Right lung (tissue), 5 donors: ENCODE measurements around the gene KIF18B. TPM values are rescaled to one million over a fixed set of nuclear protein-coding genes. Genes with fewer than 3 reads are reported as not detected.

Source experiments
- DNase-seq, 2 donors: peaks; one replicate each; pipeline ENCODE4 v3.0.0-alpha.2; 2013
- polyA plus RNA-seq, 5 donors: library from polyadenylated mRNA; unstranded; fragments of 120-200 nt; gene quantifications; one replicate each; pipeline versions ENCODE4 v1.2.1 to v1.2.3, GENCODE V29; 2013; ENCODE audit warnings: inconsistent platforms in 1 of 5, low replicate concordance in 1 of 5; ENCODE audit not compliant: insufficient read length in 5 of 5, insufficient read depth in 1 of 5

The KIF18B gene
- polyA plus RNA-seq, 5 donors = 10.8 to 22.9 (median 14.5) TPM

DNA sequence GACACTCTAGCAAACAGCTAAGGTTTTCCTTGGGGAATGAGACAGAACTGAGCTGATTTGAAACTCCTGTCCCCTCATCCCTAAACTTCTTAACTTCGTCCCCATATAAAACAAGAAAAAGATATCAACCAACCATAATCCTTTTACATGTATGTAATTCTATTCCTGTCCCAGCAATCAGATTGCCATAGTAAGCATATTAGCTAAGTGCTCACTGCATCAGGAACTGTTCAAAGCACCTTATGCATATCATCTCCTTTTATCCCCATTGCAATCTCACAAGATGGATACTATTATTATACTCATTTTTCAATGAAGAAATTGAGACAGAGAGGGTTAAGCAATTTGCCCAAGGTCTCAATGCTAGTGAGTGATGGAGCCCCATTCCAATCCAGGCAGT is 6.8 kb downstream of the KIF18B start:
- no peak for DNase-seq

DNA sequence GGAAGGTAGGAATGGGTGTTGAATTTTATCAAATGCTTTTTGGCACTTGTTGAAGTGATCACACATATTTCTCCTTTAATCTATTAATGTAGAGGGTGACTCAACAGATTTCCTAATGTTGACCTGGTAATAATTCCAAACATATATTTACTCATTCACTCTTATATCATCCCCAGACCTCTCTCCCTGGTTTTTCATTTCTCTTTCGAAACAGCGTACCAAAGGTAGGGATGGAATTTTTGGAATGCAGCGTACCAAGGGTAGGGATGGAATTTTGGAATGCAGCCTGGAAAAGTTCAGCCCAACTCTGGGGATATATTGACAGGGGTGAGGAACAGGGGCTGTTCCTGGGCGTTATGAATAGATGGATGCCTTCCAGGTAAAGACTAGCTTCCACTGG is 7.3 kb downstream of the KIF18B start:
- no peak for DNase-seq

DNA sequence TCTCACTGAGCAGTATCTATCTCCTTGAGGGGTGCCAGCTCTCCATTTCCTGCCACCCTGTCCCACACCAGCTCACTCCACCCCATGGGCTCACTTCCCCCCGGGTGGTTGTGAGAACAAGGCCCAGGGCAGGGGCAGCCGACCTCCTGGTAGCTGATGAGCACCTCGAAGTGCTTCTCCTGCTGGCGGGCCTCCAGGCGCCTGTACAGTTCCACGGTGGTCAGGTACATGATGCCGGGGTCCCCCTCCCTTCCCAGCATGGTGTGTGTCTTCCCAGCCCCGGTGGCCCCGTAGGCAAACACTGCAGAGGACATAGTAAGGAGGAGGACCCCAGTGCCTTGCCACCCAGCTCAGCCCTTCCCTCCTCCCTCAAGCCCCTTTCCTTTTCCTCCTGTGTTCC is 12.5 kb downstream of the KIF18B start:
- DNase-seq = no peak

DNA sequence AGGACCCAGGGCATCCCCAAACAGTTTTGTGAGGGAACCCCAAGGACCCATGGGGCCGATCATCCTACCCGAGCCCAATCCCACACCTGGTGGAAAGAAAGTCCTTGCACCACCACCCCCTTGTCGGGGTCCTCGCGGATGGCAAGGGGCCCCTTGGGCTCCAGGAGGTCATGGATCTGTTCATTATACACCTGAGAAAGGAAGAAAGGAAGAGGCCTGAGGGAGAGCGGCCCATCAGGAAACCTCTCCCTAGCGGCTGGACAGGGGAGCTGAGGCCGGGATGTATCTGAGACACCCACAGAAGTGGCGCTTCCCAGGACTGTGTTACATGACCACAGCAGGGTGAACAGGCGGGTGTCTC is 12.8 kb downstream of the KIF18B start:
- DNase-seq = no peak

DNA sequence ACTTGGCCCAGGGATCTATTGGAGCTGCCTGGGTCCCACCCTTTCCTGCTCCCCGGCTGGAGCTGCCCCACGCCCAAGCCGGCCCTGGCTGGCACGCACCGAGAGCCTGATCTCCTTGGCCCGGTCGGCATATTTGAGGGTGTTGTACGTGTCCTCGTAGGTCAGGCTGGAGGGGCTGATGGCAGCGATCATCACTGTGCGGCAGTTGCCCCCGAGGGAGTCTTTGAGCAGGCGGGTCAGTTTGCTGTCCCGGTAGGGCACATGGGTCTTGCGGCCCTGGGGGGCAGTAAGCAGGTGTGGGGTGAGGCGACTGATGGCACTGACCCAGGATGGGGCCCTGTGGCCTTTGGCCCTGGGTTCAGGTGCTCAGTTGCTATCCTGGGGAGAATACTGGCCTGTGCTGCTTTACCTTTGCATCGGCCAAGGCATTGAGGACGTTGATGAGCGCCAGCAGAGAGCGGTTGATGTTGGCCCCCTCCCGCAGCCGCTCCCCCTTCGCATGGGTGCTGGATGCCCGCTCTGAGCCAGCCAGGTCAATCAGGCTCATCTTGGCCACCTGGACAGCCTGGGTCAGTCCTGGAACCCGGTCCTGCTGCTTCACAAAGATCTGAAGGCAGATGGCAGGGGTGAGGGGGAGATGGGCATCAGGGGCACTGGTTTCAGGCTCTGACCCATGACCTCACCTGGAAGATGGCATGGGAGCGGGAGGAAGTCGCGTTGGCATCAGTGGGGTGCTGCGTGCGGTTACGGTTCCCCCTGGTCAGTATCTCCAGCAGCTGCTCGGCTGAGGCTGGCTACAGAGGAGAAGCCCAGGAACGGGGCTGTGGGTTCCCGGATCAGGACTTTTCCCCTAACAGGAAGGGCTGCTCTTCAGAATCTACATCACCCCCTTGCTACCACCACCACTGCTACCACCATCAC is 13.5 kb downstream of the KIF18B start:
- no peak for DNase-seq

DNA sequence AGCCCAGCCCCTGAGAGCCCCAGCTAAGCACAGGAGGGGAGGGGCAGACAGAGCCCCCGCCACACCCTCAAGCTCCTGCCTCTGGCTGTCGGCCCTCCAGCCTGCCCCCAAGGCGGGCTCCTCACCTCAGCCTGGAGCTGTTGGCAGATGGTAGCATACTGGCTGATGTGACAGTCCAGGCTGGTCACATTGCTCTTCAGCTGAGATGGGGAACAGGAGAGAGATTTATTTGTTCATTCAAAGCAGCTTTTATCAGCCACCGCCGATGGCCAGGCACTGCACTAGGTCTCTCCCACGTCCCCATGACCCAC is 14.8 kb downstream of the KIF18B start:
- no peak for DNase-seq

DNA sequence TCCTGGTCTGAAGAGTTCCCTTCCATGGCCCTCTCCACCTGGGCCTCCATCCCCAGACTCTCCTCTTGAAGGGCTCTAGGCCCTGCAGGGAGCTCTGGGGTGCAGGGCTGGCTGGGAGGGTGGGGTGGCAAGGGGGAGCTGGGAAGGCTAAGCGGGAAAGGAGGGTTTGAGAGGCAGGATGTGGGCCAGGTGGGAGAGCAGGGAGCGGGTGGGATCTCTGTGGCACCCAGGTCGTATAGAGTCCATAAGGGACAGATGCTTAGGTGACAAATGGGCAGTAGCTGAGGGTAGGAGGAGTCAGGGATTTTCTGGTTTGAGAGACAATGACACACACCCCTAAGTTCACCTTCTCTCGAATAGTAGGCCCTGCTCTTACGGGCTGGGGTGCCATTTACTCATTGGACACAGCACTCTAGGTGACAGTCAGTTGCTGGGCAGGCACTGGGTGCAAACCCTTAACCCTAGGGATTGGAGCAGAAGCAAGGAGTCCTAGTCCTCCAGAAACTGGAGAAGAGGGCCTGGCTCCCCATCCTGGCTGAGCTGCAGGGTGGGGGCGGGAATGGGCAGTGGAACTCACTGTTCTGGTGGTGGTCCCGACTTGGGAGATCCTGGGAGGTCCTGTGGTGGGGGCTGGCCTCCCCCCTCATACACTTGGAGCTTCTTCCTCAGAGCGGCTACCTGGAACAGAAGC is 15.3 kb downstream of the KIF18B start:
- no peak for DNase-seq

DNA sequence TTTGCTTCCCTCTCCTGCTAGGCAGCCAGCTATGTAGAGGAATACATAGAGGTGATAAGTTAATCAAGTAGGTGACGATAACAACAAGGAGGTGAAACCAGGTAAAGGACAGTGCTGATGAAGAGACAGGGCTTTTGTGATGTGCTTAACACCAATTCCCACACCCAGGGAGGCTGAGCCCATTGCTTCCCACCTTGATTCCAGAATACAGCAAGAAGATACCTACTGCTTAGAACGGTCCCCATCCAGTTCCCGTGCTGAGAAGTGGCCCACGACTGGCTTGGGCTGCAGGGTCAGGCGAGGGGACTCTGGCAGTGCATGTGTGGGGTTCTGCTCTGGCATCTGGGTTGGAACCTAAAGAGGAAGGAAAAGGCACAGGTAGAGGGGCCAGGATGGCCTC is 16.2 kb downstream of the KIF18B start:
- DNase-seq = no peak

DNA sequence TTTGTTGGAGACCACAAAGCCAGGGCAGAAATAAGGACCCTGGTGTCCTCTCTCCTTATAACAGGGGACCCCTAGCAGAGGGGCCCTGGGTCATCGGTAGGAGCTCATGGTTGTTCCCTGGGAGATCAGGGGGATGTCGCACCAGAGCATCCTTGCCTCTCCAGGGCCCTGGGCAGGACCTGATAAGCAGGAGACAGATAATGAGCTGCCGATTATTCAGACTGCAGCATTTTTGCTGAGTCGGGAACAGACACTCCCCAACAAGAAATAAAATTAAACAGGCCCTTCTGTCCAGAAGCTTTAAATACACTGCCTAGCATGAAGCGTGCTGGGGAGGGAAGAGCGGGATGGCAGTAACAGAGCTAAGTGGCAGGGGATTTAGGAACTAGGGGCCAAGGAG is 16.9 kb downstream of the KIF18B start:
- no peak for DNase-seq

DNA sequence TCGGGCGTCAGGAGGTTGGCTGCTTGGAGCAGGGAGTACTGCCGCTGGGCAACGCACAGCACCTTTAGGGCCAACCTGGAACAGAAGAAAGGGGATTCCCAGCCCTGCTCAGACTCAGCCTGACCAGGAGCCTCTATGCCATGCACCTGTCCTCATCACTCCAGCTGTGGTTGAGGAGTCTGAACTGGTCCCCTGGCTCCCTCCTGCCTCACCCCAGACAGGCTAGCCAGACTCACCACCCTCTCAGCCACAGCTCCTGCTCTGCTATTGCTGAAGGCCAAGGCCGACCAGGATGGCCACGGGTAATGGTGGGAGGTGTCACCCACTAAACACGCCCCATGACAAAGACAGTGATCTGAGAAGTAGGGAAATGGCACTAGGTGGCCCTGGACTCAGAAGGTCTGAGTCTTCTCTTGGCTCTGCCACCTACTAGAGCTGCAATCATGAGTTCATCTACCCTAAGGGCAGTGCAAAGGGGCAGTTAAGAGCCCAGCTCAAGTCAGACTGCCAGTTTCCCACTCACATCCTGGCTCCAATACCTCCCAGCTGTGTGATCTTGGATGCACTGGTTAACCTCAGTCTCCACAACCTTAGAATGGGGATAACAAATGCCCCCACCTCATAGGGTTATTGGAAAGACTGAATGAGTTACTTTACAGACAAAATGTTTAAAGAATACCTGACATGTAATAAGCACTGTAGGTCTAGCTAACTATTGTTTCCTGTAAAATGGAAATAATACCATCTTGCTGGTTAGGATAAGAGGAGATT is 18.4 kb downstream of the KIF18B start:
- no peak for DNase-seq

DNA sequence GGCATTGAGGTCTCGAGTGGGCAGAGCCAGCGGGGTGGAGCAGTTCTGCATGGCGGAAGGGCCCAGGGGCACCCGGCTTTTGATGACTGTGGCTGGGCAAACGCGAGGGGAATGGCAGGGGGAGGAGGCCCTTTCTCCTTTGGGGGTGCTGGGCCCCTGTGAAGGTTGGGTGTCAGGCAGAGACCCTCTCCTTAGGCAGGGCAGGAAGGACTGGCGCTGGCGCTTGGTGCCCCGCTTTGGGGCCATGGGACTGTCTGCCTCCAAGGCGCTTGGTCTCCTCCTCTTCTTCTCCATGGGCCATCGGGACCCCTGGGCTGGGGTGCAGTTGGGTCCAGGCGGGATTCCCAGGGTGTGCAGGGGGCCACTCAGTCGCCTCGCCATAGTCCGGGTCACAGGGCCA is 19.4 kb downstream of the KIF18B start:
- no peak for DNase-seq

DNA sequence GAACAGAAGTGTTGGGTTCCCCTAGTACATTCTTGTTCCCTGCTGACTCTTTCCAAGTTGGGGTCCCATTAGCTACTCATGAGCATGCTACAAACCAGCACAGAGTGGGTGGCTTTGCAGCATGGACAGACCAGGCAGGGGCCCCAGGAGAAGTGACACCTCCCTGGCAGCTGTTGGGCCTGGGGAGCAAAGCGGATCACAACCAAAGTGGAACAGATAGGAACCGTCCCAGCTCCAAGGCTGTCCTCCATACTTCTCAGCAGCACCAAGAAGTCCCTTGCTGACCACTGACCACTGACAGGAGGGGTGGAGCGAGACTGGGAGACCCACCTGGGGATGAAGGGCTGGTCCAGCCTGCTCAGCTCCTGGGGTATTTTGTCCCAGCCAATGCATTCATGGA is 19.9 kb downstream of the KIF18B start:
- DNase-seq = no peak

DNA sequence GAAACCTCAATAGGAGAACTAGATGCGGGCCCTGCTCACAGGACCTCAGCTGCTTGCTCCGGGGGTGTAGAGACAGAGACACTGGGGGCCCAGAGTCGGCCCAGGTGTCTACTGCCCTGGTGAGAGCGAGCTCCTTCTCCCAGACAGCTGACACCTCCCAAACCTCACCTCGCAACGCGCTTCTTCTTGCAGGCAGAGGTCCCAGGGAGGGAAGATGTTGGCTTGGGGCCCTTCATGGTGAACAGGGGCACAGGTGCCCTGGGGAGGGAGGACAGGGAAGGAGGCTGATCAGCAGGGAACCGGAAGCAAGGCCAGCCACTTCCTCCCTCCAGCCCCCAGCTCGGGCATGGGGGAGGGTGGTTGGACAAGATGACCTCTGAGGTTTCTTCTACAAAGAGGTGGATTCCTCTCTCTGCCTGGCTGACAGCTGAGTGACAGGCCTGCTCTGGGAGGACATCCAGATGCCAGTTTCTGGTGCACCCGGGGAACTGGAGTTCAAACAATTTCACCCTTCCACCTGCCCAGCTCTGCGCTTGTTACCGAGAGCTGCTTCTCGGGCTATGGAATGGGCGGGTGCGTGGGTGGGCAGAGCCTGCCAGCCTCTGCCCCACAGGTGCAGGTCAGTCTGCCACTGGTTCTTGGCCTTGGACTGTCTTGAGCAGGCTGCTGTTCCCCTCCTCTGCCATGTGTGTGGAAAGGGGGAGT is 20.6 kb downstream of the KIF18B start:
- DNase-seq = no peak

DNA sequence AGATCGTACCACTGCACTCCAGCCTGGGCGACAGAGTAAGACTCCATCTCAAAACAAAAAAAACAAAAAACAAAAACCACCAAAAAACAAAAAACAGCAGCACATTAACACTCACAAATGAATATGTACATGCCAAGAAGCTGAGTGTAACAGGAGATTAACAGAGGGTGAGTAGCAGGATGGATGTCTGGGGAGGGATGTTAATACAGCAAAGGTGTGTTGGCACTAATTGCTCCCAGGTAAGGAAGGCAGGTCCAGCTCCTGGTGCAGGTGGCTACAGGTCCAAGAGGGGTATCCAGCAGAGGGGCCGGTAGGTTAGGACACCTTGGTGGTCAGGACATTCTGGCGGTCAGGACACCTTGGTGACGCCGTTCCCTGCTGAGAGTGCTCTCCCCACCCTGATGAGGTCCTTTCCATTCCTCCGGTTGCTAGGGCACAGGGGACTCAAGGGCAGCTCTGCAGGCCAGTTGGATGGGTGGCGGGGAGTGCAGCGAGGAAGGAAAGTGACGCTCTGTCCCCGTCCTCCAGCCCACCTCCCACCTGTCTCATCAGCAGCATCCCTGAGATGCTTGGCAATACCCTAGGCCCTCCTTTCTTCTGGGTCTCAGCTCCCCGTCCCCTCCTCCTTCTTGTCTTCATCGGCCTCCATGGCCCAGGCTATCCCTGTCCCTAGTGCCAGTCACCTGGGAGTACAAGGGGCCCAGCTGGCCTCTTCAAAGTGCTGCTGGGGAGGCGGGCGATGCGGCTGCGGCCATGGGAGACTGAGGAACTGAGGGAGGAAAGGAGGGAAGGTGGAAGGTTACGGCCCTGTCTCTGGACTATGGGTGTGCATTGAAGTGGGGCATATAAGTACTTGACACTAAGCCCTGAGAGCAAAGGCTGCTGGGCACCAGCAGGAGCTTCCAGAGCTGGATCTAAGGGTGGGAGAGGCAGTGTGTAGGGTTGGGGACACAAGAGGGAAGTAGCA is 21.6 kb downstream of the KIF18B start:
- DNase-seq = no peak

DNA sequence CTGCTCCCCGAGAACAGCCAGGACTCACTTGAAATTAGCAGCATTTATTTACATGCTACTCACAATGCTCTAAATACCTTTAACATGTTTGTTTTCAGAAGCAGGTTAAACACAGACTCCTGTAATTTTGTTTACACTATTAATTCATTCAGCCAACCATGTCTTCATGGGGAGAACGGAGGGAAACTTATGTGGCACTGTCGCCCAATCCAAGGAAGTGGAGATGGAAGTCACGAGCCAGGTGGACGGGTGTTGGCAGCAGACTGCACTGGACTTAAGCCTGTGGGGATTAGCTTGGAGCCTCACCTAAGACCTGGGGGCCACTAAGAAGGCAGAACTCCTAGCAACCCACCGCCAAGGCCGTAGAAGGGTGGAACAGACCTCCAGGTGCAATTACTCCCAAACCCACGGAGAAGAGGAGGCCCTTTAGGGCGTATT is 23.4 kb downstream of the KIF18B start:
- no peak for DNase-seq

DNA sequence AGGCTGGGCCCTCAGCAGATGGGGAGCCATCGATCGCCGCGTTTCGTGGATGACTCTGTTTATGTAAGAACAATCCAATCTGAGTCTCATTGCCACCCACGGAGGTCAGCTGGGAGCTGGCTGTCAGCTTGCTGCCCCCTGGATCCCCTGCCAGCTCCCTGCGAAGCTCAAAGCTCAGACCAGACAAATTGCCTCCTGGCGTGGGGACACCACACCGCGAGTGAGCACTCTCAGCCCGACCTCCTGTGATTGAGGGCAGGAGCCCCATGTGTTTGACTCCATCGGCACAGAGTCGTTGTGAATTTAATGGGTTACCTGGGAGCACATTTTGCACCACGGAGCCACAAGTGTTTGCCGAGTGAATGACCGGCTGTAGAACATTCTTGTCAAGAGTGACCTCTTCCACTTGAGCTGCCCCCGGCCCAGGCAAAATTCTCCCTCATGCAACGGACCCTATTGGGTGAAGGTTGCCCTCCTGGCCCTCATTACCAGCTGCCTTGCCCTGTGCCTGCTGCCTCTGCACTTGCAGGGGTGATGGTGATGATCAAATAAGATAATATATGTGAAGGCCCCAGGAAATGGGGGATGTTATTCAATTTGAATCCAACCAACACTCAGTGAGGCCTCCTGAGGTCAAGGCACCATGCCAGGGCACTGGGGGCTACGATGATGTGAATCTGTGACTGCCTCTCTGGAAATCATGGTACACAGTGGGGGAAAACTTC is 24.7 kb downstream of the KIF18B start:
- no peak for DNase-seq

DNA sequence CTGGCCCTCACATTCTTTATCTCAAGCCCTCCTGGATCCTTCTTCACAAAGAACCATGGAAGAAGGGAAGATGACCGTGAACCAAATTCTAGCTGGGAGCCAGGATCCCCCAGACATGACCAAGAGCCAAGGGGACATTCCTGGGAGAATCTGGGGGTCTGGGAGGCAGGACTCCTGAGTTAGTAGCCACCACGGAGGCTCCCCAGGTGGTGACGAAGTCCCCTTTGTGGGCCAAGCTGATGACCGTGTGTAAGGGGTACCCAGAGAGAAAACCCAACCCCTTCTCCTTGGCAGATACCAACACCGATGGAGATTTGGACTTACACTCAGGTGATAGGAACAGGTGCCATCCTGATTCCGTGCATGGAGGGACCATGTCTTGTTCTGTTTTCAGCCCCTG is 25.4 kb downstream of the KIF18B start:
- DNase-seq = no peak

DNA sequence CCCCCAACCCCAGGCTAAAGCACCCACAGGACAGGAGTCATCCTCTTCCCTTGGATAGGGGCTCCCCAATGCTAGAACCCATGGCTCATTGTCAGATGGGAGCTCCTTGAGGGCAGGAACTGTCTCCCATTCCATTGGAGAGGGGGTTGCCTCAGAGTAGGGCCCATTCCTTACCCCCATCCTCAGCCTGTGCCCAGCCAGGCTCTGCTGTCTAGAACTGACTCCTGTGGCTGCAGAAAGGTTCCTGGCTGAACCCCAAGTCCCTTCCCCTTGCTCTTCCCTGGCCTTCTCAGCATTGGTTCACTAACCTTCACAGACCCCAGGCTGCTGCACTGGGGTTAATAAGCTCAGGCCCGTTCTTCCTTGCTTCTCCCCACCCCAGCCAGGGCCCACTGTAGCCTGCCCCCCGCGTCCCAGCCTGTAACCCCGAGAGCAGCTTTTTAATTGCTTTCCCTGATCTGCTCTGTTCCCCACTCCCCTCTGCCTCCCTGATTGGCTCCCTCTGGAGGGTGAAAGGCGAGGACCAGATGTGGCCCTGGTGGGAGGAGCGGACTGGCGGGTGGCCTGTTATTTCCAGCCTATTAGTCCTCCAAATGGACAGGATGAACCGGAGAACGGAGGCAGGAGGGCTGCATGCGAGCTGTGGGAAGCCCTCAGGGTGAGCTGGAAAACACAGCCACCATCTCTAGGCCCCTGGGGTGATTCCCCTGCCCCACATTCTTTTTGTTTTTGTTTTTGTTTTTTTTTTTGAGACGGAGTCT is 26.3 kb downstream of the KIF18B start:
- DNase-seq = no peak

DNA sequence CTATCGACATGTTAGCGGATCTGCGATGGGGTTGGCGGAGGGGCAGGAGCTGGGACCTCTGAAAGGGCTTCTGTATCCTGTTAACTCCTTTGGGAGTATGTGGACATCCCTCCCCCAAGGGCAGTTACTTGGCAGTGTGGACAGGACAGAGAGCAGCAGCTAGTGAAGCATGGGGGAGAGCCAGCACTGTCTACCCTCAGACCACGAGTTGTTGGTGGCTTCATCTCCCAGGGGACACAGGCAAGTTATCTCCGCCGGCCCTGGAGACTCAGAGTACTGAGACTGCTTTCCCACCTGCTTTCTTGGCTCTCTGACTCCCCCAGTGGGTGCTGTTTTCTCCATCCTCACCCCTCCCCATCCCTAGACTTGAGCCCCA is 27.0 kb downstream of the KIF18B start:
- DNase-seq = no peak
